Keratinocyte (primary cell): ENCODE results near the gene SULF2. TPM values are rescaled to one million over a fixed set of nuclear protein-coding genes. Genes with fewer than 3 reads are reported as not detected.

Experiments
- DNase-seq: peaks from one replicate; pipeline ENCODE4 v3.0.0-alpha.2; 2011; ENCODE audit warnings: low read depth, missing footprints, low spot score
- FAIRE-seq: peaks from 2 replicates; lab custom pipeline; 2011; peaks lifted over from hg19 to GRCh38; lab: Jason Lieb, UNC
- H2AFZ ChIP-seq: 2 replicates; pipeline ENCODE4 v1.6.0; 2012; ENCODE audit warnings: low read length, control low read depth, inconsistent platforms; ENCODE audit not compliant: control insufficient read depth
- H3K27ac ChIP-seq: 2 replicates; pipeline ENCODE4 v1.5.1; 2011; ENCODE audit warnings: low read length; ENCODE audit not compliant: control insufficient read depth, insufficient read depth
- H3K27me3 ChIP-seq: 3 replicates; pipeline ENCODE4 v1.6.0; 2011; ENCODE audit warnings: low read length; ENCODE audit not compliant: control insufficient read depth, insufficient read depth; ENCODE audit errors: extremely low read depth
- H3K36me3 ChIP-seq, 2 experiments: 2 replicates in 1 of 2; 3 replicates in 1 of 2; pipeline ENCODE4 v1.5.1; 2011; ENCODE audit warnings: low read length in 2 of 2, mild to moderate bottlenecking in 1 of 2; ENCODE audit not compliant: control insufficient read depth in 2 of 2, insufficient read depth in 2 of 2; ENCODE audit errors: extremely low read depth in 1 of 2
- H3K4me1 ChIP-seq: 3 replicates; pipeline ENCODE4 v1.5.1; 2011; ENCODE audit warnings: low read length; ENCODE audit not compliant: control insufficient read depth, insufficient read depth; ENCODE audit errors: extremely low read depth
- H3K4me2 ChIP-seq: 3 replicates; pipeline ENCODE4 v1.6.0; 2011; ENCODE audit warnings: low read depth, low read length; ENCODE audit not compliant: control insufficient read depth, insufficient read depth; ENCODE audit errors: extremely low read depth
- H3K4me3 ChIP-seq, 3 experiments: fragments of 200-600 bp in 1 of 3; sonication (generic) in 1 of 3; 2 replicates in 2 of 3; 3 replicates in 1 of 3; pipeline ENCODE4 v1.5.1; 2011 to 2016; ENCODE audit warnings: low read length in 3 of 3, mild to moderate bottlenecking in 3 of 3, control low read depth in 2 of 3, inconsistent platforms in 1 of 3, low read depth in 1 of 3, mixed read lengths in 1 of 3, mixed run types in 1 of 3, moderate library complexity in 1 of 3; ENCODE audit not compliant: control insufficient read depth in 2 of 3, insufficient read depth in 2 of 3; ENCODE audit errors: extremely low read depth in 1 of 3
- H3K79me2 ChIP-seq: 2 replicates; pipeline ENCODE4 v1.6.0; 2012; ENCODE audit warnings: low read length; ENCODE audit not compliant: control insufficient read depth, insufficient read depth
- H3K9ac ChIP-seq: 3 replicates; pipeline ENCODE4 v1.6.0; 2011; ENCODE audit warnings: low read length; ENCODE audit not compliant: control insufficient read depth, insufficient read depth; ENCODE audit errors: extremely low read depth
- H3K9me1 ChIP-seq: 3 replicates; pipeline ENCODE4 v1.6.0; 2011; ENCODE audit warnings: low read length; ENCODE audit not compliant: control insufficient read depth, insufficient read depth; ENCODE audit errors: extremely low read depth
- H3K9me3 ChIP-seq: 2 replicates; pipeline ENCODE4 v1.5.1; 2012; ENCODE audit warnings: low read depth, low read length; ENCODE audit not compliant: control insufficient read depth
- H4K20me1 ChIP-seq: 3 replicates; pipeline ENCODE4 v1.6.0; 2011; ENCODE audit warnings: low read length; ENCODE audit not compliant: control insufficient read depth, insufficient read depth; ENCODE audit errors: extremely low read depth
- CTCF ChIP-seq, 3 experiments: IDR thresholded peaks in 1 of 3; conservative IDR thresholded peaks in 1 of 3; optimal IDR thresholded peaks in 1 of 3; 2 replicates in 2 of 3; 3 replicates in 1 of 3; pipeline versions ENCODE3 to v1.5.1; 2011; ENCODE audit warnings: low read length in 3 of 3, mild to moderate bottlenecking in 3 of 3, moderate library complexity in 2 of 3, control low read depth in 1 of 3, inconsistent platforms in 1 of 3; ENCODE audit not compliant: insufficient read depth in 2 of 3; ENCODE audit errors: extremely low read depth in 1 of 3
- EZH2 ChIP-seq: IDR thresholded peaks from one replicate; pipeline ENCODE4 v1.6.1; 2012; ENCODE audit warnings: inconsistent platforms, mild to moderate bottlenecking, low read length, moderate library complexity
- dilution Hi-C: fragments of 300-500 bp; cut with MboI; formaldehyde crosslinking; loops from one replicate; pipeline ENCODE4 v1.7.0; 2020; ENCODE audit warnings: low sequenced_read_pairs; ENCODE audit not compliant: extremely low pct_ligation_motif_present
- polyA plus RNA-seq, 5 experiments: library from polyadenylated mRNA; depleted of rRNA in 3 of 5; stranded (reverse) in 3 of 5; stranded (forward) in 1 of 5; unstranded in 1 of 5; fragments of >200 nt; gene quantifications; 1 replicate in 1 of 5; 2 replicates in 3 of 5; 3 replicates in 1 of 5; pipeline versions ENCODE4 v1.2.1 to v1.2.3, GENCODE V29; 2011 to 2012; ENCODE audit warnings: missing spikeins in 2 of 5, low read depth in 1 of 5, low replicate concordance in 1 of 5

The SULF2 gene
- polyA plus RNA-seq, 1 donor (not counting 4 experiments of a cell fraction or from before 2014, with no cell fraction given), result 64.4 TPM

GRCh38 chr20:47765691-47766594 lies 19.3 kb downstream of the SULF2 start:
- no peak for TF ChIP-seq EZH2
- TF ChIP-seq CTCF (optimal IDR thresholded peaks at IDR 0.05 in 1 of 3, IDR thresholded peaks at IDR 0.05 in 1 of 3, conservative IDR thresholded peaks at IDR 0.05 in 1 of 3; ENCODE audit: extremely low read depth in 1 of 3, insufficient read depth in 2 of 3, low read length in 3 of 3), result no peak
- Histone ChIP-seq H4K20me1 (no peaks in the 10 kb centered on the region), H2AFZ (no peak overlapping the region), H3K27ac (no peak overlapping the region), H3K27me3 (no peaks in the 10 kb centered on the region), H3K4me1 (no peaks in the 10 kb centered on the region), H3K79me2 (peaks cover 78% of the 10 kb centered on the region), H3K9ac (no peak overlapping the region), H3K36me3 (peaks cover 18 to 27% of the 10 kb centered on the region in 2 experiments), H3K4me3 (no peak overlapping the region), H3K9me1 (no peaks in the 10 kb centered on the region), H3K4me2 (no peak overlapping the region), H3K9me3 (no peaks in the 10 kb centered on the region)
- dilution Hi-C loops, result no loop called here
- FAIRE-seq (no peak), DNase-seq (no peak)

GRCh38 chr20:47765271-47765670 lies 20.0 kb downstream of the SULF2 start:
- H3K9ac ChIP-seq, result no peak overlapping the region
- no peak for FAIRE-seq
- no peak overlapping the region for H2AFZ ChIP-seq
- H3K36me3 ChIP-seq, result peaks cover 12 to 27% of the 10 kb centered on the region in 2 experiments
- no peaks in the 10 kb centered on the region for H3K27me3 ChIP-seq
- no peak overlapping the region for H3K27ac ChIP-seq
- H3K4me2 ChIP-seq, result no peak overlapping the region
- no peaks in the 10 kb centered on the region for H3K9me1 ChIP-seq
- H3K79me2 ChIP-seq, result peaks cover 78% of the 10 kb centered on the region
- H3K4me3 ChIP-seq, result no peak overlapping the region
- H4K20me1 ChIP-seq, result no peaks in the 10 kb centered on the region
- no peaks in the 10 kb centered on the region for H3K9me3 ChIP-seq
- H3K4me1 ChIP-seq, result no peaks in the 10 kb centered on the region
- no peak for DNase-seq
- TF ChIP-seq CTCF (optimal IDR thresholded peaks at IDR 0.05 in 1 of 3, IDR thresholded peaks at IDR 0.05 in 1 of 3, conservative IDR thresholded peaks at IDR 0.05 in 1 of 3; ENCODE audit: extremely low read depth in 1 of 3, insufficient read depth in 2 of 3, low read length in 3 of 3) (no peak), EZH2 (no peak)
- dilution Hi-C loops, result no loop called here
